Inflammatory macrophage (primary cell): ENCODE measurements around the gene CDK9.

Experiments
- DNase-seq, 2 donors: peaks; one replicate each; pipeline ENCODE4 v3.0.0-alpha.2; 2020 to 2022

CDK9 gene

DNA sequence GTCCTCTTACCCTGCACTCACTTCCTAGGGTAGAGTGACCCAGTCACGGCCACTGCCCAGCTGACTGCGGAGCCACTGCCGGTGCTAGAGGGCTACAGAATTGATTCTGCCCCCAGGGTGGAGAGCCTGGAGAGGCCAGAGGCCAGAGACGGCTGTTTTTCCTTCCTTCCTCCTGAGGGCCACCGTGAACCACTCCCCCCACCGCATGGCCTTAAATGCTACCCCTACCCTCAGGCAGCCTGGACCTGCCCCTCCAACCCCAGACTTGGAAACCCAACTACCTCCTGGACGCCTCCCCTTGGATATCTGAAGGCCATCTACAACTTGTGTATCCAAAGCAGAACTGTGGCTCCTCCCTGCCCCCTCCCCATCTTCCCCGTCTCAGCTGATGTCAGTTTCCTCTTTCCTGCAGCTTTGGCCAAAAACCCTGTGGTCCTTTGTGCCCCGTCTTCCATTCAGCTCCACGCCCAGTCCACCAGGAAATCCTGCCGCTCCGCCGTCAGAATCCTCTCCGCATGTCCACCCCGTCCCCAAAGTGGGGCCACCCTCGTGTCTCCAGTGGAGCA lies 23.6 kb upstream of the CDK9 start:
- peak; percentile 65 to 70 for DNase-seq

DNA sequence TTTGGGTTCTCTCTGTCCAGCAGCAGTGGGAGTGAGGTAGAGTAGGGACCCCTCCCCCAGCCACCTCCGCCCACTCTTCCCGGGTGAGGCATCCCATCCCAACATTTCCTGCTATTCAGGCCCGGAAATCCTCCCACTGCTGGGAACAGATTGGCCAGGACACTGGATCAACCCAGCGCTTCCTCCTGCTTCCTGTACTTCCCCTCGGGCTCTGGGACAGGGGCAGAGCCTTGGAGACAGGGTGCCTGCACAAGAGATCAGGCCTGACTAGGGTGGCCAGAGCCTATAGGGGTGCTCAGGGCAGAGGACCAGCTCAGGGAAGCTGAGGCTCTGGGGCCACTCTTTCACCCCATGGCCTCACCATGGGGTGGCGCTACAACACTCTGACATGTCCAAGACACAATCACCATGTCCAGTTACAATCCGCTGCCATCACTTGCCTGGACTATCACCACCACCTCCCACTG lies 21.9 kb upstream of the CDK9 start:
- peak; percentile 72 to 82 for DNase-seq

DNA sequence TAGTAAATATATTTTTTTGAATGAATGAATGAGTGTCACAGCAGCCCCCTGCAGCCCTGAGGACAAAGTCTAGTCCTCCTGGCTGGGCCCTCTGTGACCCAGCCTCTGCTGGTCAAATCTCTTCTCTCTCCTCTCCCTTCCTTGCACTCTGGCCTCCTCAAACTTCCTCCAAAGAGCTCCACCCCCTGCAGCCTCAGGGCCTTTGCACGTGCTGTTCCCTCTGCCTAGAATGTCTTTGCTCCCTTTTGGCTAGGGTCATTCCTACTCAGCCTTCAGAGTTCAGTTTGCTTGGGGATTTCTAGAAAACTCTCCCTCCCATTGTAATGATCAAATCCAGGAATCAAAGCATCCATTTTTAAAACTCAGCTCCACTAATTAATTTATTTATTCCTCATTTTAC lies 20.4 kb upstream of the CDK9 start:
- DNase-seq: no peak

DNA sequence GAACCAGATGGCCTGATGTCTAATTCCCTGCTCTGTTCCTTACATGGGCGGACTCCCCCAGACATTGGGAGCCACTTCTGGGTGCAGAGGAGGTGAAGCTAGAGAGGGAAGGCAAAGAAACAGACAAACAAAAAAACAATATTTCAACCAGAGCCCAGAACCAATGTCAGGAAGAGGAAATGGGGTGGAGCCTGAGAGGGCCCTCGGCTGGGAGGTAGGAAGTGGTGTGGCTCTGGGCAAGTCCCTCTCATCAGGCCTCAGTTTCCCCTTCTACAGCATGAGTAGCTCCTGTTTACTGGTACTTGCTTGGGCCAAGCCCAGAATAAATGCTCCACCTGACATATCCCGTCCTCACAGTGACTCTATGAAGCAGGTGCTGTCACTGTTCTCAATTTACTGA lies 18.4 kb upstream of the CDK9 start:
- DNase-seq: no peak

DNA sequence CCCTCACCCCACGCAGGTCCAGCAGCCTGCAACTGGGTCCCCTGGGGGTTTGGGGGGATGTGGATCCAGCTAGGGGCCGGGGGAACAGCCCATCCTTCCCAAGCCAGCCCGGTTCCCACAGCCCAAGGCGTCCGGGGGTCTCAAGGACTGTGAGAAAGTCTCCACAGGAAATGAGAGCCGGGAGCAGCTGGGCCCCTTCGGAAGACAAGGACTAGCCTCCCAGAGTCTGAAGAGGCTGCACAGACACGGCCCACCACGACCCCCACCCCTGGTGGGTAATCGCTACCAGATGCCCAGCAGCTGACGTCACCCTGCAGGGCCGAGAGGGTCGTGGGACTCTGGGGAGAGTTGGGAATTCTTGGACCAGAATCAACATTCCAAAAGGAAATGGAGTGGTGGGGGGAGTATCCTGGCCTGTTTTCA lies 17.9 kb upstream of the CDK9 start:
- DNase-seq: no peak

DNA sequence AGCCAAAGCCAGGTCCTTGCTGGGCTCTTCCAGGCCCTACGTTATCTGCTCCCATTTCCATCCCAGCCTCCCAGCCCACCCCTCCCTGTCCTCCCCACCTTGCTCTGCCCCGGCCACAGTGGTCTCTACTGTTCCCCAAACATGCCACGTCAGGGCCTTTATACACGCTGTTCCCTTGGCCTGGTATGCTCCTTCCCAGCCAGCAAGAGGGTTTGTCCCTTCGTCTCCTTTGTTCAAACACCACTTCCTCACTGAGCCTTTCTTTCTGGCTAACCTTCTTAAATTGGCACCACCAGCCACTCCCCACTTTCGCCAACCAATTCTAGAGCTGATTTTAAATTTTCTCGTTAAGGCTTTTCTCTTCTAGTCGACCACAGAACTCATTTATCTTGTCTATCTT lies 17.1 kb upstream of the CDK9 start:
- no peak for DNase-seq

DNA sequence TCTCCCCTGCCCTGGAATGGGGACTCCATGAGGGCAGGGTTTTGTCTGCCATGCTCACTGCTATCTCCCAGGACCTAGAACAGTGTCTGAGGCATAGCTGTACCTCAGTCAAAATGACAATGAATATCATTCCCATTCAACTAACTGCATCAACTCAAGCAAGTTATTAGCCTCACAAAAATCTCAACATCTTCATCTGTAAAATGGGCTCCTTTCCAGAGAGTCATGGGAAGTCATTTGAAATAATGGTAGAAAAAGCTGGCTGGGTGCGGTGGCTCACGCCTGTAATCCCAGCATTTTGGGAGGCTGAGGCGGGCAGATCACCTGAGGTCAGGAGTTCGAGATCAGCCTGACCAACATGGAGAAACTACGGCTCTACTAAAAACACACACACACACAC lies 16.7 kb upstream of the CDK9 start:
- DNase-seq: no peak

DNA sequence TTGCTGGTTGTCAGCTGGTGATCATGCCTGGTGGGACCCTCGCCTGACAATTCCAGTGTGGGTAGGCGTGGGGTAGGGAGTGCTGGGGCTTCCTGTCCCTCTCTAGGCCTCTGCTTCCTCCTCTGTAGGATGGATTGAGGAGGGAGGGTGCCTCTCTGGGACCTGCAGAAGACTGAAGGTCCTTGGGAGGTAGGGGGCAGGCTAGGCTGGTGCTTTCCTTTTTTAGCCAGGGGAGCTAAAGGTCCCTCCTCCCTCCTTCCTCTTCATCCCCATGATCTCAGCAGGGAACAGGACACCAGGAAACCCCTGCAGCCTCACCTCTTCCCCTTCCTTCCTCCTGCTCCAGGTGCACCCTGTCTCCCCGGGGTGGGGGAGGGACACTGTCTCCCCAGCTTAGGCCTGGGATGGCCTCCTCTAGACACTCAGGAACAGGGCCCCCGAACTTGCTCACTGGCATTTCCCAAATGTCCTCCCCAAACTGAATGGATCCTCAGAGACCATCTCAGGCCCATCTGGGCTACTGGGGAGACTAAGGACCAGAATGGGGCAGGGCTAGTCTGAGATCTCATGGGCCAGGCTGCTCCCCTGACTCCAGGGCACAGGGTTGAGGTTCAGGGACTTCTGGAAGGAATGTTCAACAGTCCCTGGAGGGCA lies 15.8 kb upstream of the CDK9 start:
- no peak for DNase-seq

DNA sequence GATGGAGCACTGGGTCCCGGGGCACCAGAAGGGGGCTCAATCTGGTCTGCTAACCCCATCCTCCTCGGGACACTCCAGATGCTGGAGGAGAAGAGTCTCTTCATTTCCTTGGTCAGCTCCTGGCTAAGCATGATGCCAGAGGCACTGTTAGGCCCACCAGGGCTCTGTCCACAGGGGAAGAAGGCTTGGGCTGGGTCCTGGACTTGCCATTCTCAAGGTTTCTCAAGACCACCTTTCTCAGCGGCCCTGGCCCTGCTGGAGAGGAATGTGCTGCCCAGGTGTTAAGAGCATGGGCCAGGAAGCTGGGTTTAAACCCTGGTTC lies 15.3 kb upstream of the CDK9 start:
- no peak for DNase-seq

DNA sequence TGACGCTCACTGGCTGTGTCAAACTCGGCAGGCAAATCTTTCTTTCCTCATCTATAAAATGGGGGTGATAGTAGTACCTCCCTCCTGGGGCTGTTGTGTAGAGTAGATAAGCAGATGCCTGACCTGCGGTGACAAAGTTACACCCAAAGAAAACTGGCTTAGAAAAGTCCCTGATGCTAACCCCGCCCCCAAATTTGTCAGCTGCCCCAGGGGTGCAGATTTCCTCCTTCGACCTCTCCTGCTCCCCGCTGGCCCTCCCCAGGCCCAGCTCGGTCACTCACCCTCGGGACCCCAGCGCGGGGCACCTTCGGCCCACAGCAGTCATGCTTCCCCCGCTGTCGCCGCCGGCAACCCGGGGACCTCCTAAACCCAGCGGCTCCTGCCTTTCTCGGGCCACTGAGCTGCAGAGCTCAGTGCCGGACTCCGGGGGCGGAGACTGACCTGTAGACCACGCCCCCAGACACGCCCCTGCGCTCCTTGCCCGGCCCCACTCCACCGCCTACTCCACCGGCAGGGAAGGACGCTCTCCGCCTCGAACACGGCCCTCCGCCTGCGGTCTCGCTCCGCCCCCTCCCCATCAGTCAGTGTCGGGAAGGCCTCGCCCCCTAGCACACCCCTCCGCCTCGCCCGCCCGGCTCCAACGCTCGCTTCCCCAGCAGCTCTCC lies 14.8 kb upstream of the CDK9 start:
- peak; percentile 98 to 99 for DNase-seq

DNA sequence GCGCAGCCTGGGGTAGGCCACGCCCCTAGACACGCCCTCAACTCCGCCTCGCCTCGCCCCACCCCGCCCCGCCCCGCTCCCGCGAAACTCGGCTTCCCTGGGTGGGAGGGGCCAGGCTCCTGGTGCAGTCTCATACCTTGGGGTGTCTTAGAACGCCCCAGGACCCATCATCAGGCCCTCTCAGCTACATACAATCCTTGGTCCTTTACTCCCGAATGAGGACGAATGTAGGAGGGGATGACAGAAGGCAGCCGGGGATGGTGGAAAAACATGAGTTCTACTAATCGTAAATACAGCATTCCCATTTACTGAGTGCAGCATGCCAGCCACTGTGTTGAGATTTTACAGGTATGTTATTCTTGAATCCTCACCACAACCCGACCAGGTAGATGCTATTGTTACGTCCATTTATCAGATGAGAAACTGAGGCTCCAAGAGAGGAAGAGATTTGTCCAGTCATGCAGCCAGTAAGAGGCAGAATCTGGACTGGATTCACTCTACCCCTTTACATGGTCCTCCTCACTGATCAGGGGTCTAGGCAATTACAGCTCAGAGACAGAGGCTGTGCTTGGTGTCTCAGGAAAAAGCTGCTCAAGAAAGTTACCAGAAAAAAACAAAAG lies 14.2 kb upstream of the CDK9 start:
- DNase-seq: no peak

DNA sequence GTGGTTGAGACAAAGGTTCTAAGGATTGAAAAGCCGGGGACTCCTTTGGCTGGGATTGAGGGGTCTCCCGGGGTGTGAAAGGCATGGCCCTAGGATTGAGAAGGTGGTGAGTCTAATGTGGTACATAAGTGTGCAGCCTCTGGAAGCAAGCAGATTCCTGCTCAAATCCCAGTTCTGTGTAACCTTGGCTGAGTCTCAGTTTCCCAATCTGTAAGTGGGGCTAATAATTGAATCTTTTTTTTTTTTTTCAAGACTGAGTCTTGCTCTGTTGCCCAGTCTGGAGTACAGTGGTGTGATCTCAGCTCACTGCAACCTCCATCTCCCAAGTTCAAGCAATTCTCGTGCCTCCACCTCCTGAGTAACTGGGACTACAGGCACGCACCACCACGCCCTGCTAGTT lies 13.2 kb upstream of the CDK9 start:
- no peak for DNase-seq

DNA sequence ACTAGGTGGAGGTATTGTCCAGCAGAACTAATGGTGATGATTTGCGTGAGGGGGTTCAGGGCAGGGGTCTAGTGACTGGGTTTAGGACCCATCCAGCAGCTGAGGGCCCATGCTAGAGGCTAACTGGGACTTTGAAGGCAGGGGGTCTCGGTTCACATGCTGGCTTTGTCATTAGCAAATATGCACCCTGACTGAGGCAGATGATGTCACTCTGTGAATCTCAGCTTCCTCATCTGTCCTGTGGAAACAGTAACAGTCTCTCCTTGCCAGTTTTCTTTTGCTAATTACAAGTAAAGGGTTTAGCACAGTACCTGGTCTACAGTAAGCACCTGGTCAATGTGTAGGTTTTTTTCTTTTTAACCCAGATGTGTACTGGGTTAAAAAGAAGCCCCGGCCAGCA lies 12.6 kb upstream of the CDK9 start:
- DNase-seq: peak; percentile 38 to 53

DNA sequence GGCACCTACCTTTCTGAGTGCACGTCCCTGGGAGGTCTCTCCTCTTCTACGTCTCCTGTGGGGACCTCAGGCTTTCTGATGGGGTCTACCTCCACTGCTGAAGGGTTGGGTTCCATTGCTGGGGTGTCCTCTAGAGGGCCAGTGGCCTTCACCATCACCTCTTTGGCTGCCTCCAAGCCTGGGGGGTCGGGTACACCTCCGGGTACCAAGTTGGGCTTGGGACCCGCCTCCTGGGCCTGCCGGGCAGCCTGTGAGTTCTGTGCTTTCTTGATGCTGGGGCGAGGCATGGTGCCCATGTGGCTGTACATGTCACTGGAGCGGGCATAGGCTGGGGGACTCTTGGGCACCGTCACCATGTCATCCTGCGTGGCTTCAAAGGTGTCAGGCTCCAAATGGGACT lies 11.9 kb upstream of the CDK9 start:
- no peak for DNase-seq

DNA sequence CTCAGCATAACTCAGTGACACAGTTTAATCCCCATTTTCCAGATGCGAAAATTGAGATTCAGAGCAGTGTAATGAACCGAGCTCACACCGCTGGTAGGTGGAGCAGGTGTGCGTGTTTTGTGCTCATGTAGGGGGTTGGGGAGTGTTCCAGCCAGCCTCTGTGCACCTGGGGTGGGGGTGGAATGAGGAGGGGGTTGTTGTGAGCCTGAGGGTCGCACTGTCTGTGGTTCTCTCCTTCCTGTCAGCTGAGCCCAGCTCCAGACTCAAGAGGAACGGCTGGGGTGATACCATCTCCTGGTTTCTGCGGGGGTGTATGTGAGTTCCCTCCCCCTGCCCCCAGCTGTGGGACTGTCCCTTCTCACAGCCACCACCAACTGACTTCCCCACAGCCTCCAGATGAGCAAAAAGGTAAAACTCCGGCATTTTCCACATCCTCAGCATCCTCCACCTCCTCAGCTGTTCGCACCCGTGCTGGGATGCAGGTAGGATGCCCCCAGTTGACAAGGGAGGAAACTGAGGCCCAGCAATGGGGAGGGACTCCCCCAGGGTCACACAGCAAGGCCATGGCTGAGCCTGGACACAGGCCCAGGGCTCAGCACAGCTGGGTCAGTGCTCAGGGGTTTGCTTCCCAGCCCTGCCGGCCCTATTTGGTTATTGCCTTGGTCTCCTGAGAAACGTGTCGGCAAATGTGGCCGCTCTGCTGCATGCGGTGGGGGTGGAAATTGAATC lies 9.5 kb upstream of the CDK9 start:
- DNase-seq: peak; percentile 85 to 88

DNA sequence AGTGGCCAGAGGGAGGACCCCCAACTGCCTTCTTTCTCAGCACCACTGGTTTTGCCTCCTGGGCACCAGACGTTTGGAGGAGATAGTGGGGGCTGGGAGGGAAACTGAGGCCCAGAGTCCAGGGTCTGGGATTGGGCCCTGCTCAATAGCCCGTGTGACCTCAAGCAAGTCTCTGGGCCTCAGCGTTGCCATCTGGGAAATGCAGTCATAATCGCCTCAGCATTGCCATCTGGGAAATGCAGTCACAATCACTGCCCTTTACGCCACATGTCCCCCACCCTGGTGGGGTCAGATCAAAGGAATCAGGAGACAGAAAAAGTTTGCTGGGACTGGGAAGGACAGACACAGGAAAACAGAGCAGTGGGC lies 8.9 kb upstream of the CDK9 start:
- no peak for DNase-seq

DNA sequence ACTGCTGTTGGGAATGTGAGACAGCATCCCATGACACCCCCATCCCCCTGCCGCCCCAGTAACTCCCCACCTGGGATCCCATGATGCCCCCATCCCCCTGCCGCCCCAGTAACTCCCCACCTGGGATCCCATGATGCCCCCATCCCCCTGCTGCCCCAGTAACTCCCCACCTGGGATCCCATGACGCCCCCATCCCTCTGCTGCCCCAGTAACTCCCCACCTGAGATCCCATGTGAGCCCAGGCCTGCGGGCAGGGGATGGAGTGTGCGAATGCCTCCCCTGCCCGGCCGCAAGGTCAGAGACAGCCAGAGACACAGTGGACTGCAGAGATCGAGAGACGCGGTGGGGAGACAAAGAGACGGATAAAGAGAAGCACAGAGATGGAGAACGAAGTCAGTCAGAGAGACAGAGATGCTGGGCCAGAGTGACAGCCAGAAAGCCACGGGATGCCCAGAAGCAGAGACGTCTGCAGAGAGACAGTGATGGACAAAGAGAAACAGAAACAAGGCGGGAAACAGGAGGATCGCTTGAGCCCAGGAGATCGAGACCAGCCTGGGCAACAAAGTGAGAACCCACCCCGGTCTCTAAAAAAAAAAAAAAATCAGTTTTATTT lies 8.4 kb upstream of the CDK9 start:
- DNase-seq: no peak

DNA sequence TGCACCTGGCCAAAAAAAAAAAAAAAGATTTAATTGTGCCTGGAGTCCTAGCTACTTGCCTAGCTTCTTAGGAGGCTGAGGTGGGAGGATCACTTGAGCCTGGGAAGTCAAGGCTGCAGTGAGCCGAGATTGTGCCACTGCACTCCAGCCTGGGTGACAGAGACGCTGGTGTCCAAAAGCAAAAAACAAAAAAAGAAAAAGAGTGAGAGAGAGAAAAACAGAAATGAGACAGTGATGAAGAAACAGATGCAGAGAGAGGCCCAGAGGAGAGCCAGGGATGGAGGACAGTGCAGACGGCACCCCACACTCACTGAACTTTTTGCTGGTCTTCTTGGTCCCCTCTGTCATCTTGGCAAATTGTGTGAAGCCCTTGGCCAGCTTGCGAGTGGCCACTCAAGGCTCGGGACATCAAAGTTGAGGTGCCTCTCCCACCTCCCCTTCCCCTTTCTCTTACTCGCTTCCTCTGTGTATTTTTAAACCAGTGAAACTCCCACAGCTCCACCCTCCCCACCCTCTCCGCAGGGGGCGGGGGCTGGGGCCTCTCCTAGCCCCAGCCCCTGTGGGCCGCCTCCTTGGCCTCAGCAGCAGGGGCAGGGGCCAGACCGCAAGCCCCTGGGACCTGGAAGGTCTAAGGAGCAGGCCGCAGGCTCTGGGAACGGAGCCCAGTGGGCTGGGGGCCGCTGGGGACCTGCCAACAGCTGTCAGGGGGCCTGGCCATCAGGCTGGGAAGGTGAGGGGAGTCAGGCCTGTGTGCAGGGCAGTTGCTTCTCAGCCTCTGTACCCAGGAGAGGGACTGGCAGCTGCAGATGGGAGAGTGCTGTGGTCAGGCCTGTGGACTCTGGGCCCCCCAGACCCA lies 7.3 kb upstream of the CDK9 start, which contains the start of gene SH2D3C:
SH2D3C (minus strand) TSS at position 387 of the 856 bp plus-strand sequence; CDS start at position 348, 39 bp downstream.
- DNase-seq: peak; percentile 64 to 69

DNA sequence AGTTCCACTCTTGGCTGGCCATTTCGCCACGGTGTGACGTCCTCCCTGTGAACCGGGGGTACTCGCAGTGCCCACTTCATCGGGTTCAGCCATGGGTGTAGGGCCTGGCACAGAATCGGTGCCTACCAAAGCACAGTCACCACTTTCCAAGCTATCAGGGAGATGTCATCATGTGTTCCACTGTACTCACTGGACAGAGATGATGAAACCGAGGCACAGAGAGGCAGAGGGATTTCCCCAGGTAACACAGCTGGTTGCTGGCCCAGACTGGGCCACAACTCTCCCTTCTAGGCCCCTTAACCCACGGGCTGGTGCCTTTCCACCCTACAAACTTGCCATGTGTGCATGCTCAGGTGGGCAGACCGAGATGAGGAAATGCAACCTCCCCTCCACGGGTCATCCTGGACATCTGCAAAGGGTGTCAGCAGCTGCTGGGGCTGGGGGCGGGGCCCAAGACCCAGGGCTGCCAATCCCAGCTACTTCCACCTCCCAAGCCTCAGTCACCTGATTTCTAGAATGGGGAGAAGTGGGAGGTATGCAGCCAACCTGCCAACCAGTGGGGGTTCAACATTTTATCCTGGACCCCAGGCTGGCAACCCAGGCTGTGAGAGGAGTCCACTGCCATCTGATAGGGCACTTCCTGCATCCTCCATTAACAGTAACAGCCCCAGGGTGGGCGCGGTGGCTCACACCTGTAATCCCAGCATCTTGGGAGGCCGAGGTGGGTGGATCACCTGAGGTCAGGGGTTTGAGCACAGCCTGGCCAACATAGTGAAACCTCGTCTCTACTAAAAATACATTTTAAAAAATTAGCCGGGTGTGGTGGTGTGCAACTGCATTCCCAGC lies 6.5 kb upstream of the CDK9 start:
- peak; percentile 68 to 83 for DNase-seq

DNA sequence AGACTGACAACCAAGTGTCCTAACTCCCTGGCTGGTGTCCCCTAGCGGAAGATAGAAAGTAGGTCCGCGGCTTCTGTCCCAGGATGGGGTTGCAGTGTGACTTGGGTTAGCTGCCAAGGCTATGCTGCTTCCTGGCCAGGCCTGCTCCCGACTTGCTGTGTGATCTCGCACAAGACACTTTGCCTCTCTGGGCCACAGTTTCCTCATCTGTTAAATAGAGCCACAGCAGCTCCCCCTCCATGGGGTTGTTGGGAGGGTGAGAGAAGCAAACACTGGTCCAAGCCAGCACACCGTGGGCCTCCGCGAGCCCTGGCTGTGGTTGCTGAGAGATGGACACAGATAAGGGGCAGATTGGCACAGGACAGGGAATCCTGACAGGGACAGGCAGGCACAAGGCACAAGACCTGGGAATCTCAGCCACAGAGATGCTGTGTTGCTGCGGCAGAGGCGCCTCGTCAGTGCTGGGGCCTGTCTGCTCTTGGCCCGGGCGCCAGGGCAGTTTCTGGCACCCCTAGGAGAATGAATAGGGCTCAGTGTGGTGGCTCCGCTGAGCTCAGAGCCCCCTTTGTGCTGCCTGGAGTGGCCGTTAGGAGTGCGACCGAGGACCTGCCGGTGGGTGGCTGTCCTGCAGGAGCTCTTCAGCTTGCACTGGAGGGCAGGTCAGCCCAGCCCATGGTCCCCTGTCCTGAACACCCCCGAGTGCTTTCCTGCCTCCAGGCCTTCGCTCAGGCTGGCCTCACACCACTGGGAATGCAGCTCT lies 5.5 kb upstream of the CDK9 start:
- DNase-seq: no peak
